ENCODE results near the gene ADAMTS12. TPM values are rescaled to one million over a fixed set of nuclear protein-coding genes. Genes with fewer than 3 reads are reported as not detected.

Gene ADAMTS12
- total and polyA plus RNA-seq, 2 of the 8 experiments (the other 6 are each of a cell fraction or from before 2014, with no cell fraction given), result 6.4 to 12.8 TPM

DNA sequence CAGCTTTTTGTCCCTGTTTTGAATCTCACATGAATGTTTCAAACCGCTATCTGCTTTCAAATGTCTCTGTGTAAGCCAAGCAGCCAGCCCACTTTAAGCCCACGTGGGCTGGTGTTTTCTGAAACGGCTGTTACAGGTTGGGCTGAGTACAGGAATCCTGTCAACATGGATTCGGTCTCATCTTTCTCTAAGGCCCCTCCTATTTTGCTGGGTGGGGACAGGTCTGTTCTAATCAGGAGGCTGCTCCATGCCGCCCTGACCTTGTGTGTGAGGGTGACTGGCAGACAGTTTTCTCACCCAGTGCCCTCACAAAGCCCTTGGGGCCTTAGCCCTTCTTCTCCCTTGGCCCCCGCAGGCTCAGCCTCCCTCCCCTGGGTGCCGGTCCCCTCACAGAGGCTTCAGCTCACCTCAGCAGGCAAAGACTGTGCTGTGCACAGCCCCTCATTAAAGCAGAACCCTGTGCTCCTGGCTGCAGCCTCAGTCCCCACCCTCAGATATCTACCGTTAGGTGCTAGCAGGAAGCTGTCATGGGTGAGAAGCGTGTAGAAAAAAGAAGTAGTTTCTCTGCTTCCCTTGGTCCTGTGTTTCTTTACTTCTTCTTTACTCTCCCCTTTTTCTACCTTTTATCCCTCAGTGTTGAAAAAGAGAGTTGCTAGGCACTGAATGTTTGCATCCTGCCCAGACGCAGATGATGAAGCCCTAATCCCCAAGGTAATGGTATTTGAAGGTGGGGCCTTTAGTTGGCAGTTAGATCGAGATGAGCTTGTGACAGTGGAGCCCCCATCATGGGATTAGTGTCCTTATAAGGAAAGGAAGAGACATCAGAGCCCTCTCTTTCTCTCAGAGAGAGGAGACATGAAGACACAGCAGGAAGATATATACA lies 205.7 kb downstream of the ADAMTS12 start:
- DNase-seq (ENCODE audit: low read depth in 1 of 2, low spot score in 2 of 2), result peak in 1 of 2 experiments; percentile 47
- H3K27me3 ChIP-seq (replicated peaks in 1 of 4; ENCODE audit: control insufficient read depth in 3 of 4, extremely low read depth in 1 of 4, insufficient read depth in 3 of 4, low read length in 3 of 4), result peaks cover 0 to 1% (median 0%) of the 10 kb centered on the region in 4 experiments; a peak in 1 of 7 replicates
- 66% methylated on average over 11 of the region's 11 CpGs; no CpG with 5 or more reads in 1 of the 2 experiments for WGBS, 2 experiments (ENCODE audit: extremely low coverage in 1 of 2, insufficient coverage in 1 of 2, insufficient read length in 1 of 2, insufficient replicate concordance in 2 of 2, low coverage in 1 of 2, low lambda C conversion rate in 2 of 2, missing lambda C conversion rate in 1 of 2)
- H3K18ac ChIP-seq (ENCODE audit: extremely low read depth, low read length), result no peak overlapping the region
- H3K27ac ChIP-seq (ENCODE audit: low read depth, low read length), result no peak overlapping the region
- no peak overlapping the region for H3K9ac ChIP-seq (replicated peaks in 1 of 4; ENCODE audit: extremely low read depth in 1 of 4, low read depth in 3 of 4, low read length in 3 of 4)
- POLR2A ChIA-PET (ENCODE audit: partially characterized antibody), result interaction anchor here (0.9 to 1.1 kb wide), 2 partner anchors 10 to 28 kb away, joined by 3 read pairs; no protein-coding TSS in a partner anchor
- H3K4ac ChIP-seq (replicated peaks; ENCODE audit: insufficient read length, low read depth, low read length), result no peak overlapping the region
- peak overlapping the region in 1 of 2 experiments; percentile 19; a peak in 1 of 4 replicates for H3K4me2 ChIP-seq (ENCODE audit: insufficient read depth in 1 of 2, low read depth in 2 of 2, low read length in 2 of 2)
- H3K79me2 ChIP-seq (ENCODE audit: control insufficient read depth in 1 of 2, insufficient read depth in 2 of 2, low read length in 2 of 2), result no peaks in the 10 kb centered on the region
- H4K5ac ChIP-seq (ENCODE audit: insufficient read length, low read depth, low read length), result no peak overlapping the region
- H2AFZ ChIP-seq (ENCODE audit: low read length), result peak overlapping the region; percentile 63; the same call in 1 of the 2 replicates
- no peak overlapping the region for H2BK15ac ChIP-seq (ENCODE audit: low read length)
- H3K4me1 ChIP-seq (replicated peaks in 1 of 4; ENCODE audit: control insufficient read depth in 3 of 4, insufficient read depth in 4 of 4, low read length in 3 of 4), result peaks cover 0 to 4% (median 2%) of the 10 kb centered on the region in 4 experiments; a peak in 3 of 7 replicates
- no peaks in the 10 kb centered on the region for H3K79me1 ChIP-seq (ENCODE audit: low read depth, low read length)
- no peak overlapping the region for H2BK120ac ChIP-seq (replicated peaks; ENCODE audit: low read depth, low read length)
- no peaks in the 10 kb centered on the region for H3K9me3 ChIP-seq (ENCODE audit: insufficient read depth in 2 of 2, low read depth in 1 of 2, low read length in 1 of 2)
- no peak overlapping the region for H3K23ac ChIP-seq (ENCODE audit: insufficient read length)
- no peak overlapping the region for H3K4me3 ChIP-seq (ENCODE audit: extremely low read depth in 1 of 4, insufficient read depth in 2 of 4, low read depth in 3 of 4, low read length in 4 of 4)
- no peak for FAIRE-seq
- no peak overlapping the region for H4K91ac ChIP-seq (replicated peaks; ENCODE audit: insufficient read length, low read length)
- H2BK20ac ChIP-seq (ENCODE audit: low read length), result no peak overlapping the region
- H4K20me1 ChIP-seq (replicated peaks in 1 of 2; ENCODE audit: control insufficient read depth in 1 of 2, insufficient read depth in 2 of 2, low read length in 2 of 2), result no peaks in the 10 kb centered on the region
- no peak overlapping the region for H2BK5ac ChIP-seq (ENCODE audit: low read depth, low read length)
- H2AK5ac ChIP-seq (ENCODE audit: low read depth, low read length), result no peak overlapping the region
- CTCF ChIA-PET (ENCODE audit: partially characterized antibody), result interaction anchor here (0.6 to 0.7 kb wide), 2 partner anchors 158 to 257 kb away, joined by 3 read pairs; no protein-coding TSS in a partner anchor
- peak overlapping the region; percentile 28; the same call in 1 of the 2 replicates for H4K8ac ChIP-seq (ENCODE audit: extremely low read depth, insufficient read depth, low read length)
- H3K56ac ChIP-seq (replicated peaks; ENCODE audit: insufficient read length, low read depth, low read length), result no peak overlapping the region
- no peak overlapping the region for H3K14ac ChIP-seq (ENCODE audit: insufficient read length)
- no peak overlapping the region for H2BK12ac ChIP-seq (ENCODE audit: low read depth, low read length)
- no peaks in the 10 kb centered on the region for H3K23me2 ChIP-seq (ENCODE audit: low read depth, low read length)
- H3K36me3 ChIP-seq (ENCODE audit: control insufficient read depth in 2 of 4, insufficient read depth in 4 of 4, low read length in 3 of 4), result no peaks in the 10 kb centered on the region
- TF ChIP-seq SRF (IDR thresholded peaks at IDR 0.05; ENCODE audit: low read depth, low read length) (0 out of 2 replicates have a peak, but pooled peaks have one; percentile 9), RNF2 (IDR thresholded peaks at IDR 0.05; ENCODE audit: borderline replicate concordance, low read depth, low read length, missing control alignments, poor library complexity, severe bottlenecking) (no peak)

All from H1 (cell line).